Large intestine (tissue), 3 donors: Measurements from ENCODE around the gene UGT1A10. TPM values are rescaled to one million over a fixed set of nuclear protein-coding genes. Genes with fewer than 3 reads are reported as not detected.
A peak's percentile ranks its signal among the peaks of the same experiment; 100 is the strongest.
"Not testable (repeated sequence)": the region's sequence is repeated elsewhere in the genome, so short reads cannot be mapped to it uniquely, and the experiment has no call there.

ENCODE experiments used
- DNase-seq, 2 donors: peaks; one replicate each; pipeline versions ENCODE4 v3.0.0 to v3.0.0-alpha.2; 2013
- H3K27ac ChIP-seq: one replicate; pipeline ENCODE4 v1.5.1; 2013; ENCODE audit warnings: low read length
- H3K27me3 ChIP-seq: 2 replicates; pipeline ENCODE4 v1.6.1; 2013; ENCODE audit warnings: low read length; ENCODE audit not compliant: control insufficient read depth, insufficient read depth
- H3K36me3 ChIP-seq: 2 replicates; pipeline ENCODE4 v1.6.1; 2013; ENCODE audit warnings: low read length; ENCODE audit not compliant: control insufficient read depth, insufficient read depth
- H3K4me1 ChIP-seq: one replicate; pipeline ENCODE4 v1.6.1; 2013; ENCODE audit warnings: low read length; ENCODE audit not compliant: control insufficient read depth, insufficient read depth
- H3K4me3 ChIP-seq: one replicate; pipeline ENCODE4 v1.5.1; 2013; ENCODE audit warnings: low read length
- H3K9me3 ChIP-seq: one replicate; pipeline ENCODE4 v1.6.1; 2013; ENCODE audit warnings: mild to moderate bottlenecking, low read depth, low read length, moderate library complexity; ENCODE audit not compliant: control insufficient read depth
- WGBS: methylation state at CpG from one replicate; pipeline ENCODE4 v1.1.5; 2013; ENCODE audit warnings: low lambda C conversion rate; ENCODE audit not compliant: insufficient coverage; 5-methylcytosine and 5-hydroxymethylcytosine counted together
- polyA plus RNA-seq: library from polyadenylated mRNA; unstranded; fragments of 120-200 nt; gene quantifications from one replicate; pipeline ENCODE4 v1.2.1, GENCODE V29; 2013

The UGT1A10 gene
- polyA plus RNA-seq, 1 donor: 0.06 TPM

DNA sequence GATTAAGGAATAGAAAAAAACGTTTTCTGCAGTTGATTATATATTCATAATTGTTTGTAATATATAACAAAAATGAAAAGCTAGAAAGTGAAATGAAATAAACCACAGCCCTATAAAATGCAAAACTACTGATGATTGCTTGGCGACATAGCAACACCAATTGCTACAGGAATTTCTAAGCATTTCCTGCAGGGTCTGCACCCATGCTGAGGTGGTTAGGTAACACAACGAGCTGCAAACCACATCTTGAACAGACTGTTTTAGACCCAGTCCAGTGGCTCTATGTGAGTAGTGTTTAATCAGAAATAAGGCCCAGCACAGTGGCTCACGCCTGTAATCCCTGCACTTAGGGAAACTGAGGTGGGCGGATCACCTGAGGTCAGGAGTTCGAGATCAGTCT, 18.3 kb downstream of the UGT1A10 start:
- Histone ChIP-seq H3K27me3 (no peaks in the 10 kb centered on the region), H3K27ac (no peak overlapping the region), H3K4me1 (no peaks in the 10 kb centered on the region), H3K36me3 (no peaks in the 10 kb centered on the region), H3K9me3 (no peaks in the 10 kb centered on the region), H3K4me3 (no peak overlapping the region)
- DNase-seq: no peak
- WGBS: 33% methylated on average over 2 of the region's 6 CpGs

DNA sequence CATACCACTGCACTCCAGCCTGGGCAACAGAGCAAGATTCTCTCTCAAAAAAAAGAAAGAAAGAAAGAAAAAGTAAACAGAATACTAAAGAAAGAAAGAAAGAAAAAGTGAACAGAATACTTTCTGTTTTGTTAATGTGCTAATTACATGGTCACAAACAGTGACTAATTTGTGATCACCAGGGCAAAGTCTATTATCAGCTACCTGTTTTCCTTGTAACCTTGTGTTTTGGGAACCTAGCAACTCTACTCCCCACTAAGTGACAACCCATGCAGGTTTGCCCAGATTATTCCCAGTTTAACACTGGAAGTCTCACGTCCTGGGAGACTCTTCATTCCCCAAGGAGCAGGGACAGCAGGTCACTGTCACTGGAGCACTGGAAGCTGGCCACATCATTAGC, 18.8 kb downstream of the UGT1A10 start:
- DNase-seq: peak in 1 of 2 donors; percentile 4
- H3K27me3 ChIP-seq: no peaks in the 10 kb centered on the region
- no peak overlapping the region for H3K4me3 ChIP-seq
- H3K36me3 ChIP-seq: no peaks in the 10 kb centered on the region
- no peaks in the 10 kb centered on the region for H3K9me3 ChIP-seq
- WGBS: 20% methylated on average over 1 of the region's 1 CpG
- no peak overlapping the region for H3K27ac ChIP-seq
- no peaks in the 10 kb centered on the region for H3K4me1 ChIP-seq

DNA sequence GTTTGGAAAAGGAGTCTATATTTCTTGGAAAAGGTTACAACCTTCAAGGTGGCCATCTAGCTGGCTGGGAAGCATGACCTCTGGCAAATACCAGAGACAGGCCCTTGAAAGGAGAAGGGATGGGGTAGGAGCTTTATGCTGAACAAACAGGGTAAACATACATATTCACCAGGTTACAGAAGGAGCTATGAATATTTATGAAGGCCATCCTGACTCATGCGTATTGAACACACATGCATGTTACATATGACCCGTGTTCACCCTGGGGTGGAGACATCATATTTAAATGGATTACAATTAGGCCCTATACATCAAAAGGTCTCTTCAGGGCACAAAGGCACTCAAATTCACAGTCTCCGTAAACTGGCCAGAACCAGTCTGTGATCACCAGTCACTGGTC, 19.7 kb downstream of the UGT1A10 start:
- not testable (repeated sequence) for H3K36me3 ChIP-seq, H3K9me3 ChIP-seq, DNase-seq, H3K4me3 ChIP-seq, H3K27me3 ChIP-seq, H3K4me1 ChIP-seq, H3K27ac ChIP-seq
- no CpG with 5 or more reads among the region's 3 CpGs for WGBS

DNA sequence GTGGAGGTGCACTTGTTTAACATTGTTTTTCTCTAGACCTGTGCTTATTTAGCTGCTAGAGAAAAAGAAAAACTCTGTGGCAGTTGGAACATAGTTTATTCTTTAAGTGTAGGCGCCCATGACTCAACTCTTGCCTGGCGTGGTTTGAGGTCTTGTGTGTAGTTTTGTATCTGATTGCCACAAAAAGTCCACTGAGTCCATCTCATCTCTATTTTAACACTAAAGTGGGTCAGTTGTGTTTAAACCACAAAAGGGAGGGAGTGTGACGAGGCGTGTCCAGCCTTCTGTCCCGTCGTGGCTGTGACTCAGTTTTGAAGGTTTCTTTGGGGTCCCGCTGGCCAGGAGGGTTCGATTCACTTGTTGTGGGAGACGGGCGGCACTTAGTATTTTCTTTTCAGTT, 20.2 kb downstream of the UGT1A10 start:
- no CpG with 5 or more reads among the region's 10 CpGs for WGBS
- Histone ChIP-seq H3K4me3 (no peak overlapping the region), H3K4me1 (no peaks in the 10 kb centered on the region), H3K27me3 (no peaks in the 10 kb centered on the region), H3K9me3 (no peaks in the 10 kb centered on the region), H3K36me3 (no peaks in the 10 kb centered on the region), H3K27ac (no peak overlapping the region)
- DNase-seq: no peak

GRCh38 chr2:233658610-233659009, 22.4 kb downstream of the UGT1A10 start:
- DNase-seq: no peak
- no peaks in the 10 kb centered on the region for H3K4me1 ChIP-seq

GRCh38 chr2:233663911-233664310, 27.7 kb downstream of the UGT1A10 start:
- Histone ChIP-seq H3K27me3 (no peaks in the 10 kb centered on the region), H3K4me3 (no peak overlapping the region), H3K9me3 (no peaks in the 10 kb centered on the region), H3K36me3 (no peaks in the 10 kb centered on the region), H3K4me1 (no peaks in the 10 kb centered on the region), H3K27ac (no peak overlapping the region)
- whole genome bisulfite sequencing: 14% methylated on average over 1 of the region's 1 CpG
- no peak for DNase-seq

More at GRCh38 chr2:233658610-233659009, 22.4 kb downstream of the UGT1A10 start:
- Histone ChIP-seq H3K27ac (no peak overlapping the region), H3K4me3 (no peak overlapping the region), H3K9me3 (no peaks in the 10 kb centered on the region), H3K27me3 (no peaks in the 10 kb centered on the region), H3K36me3 (no peaks in the 10 kb centered on the region)

DNA sequence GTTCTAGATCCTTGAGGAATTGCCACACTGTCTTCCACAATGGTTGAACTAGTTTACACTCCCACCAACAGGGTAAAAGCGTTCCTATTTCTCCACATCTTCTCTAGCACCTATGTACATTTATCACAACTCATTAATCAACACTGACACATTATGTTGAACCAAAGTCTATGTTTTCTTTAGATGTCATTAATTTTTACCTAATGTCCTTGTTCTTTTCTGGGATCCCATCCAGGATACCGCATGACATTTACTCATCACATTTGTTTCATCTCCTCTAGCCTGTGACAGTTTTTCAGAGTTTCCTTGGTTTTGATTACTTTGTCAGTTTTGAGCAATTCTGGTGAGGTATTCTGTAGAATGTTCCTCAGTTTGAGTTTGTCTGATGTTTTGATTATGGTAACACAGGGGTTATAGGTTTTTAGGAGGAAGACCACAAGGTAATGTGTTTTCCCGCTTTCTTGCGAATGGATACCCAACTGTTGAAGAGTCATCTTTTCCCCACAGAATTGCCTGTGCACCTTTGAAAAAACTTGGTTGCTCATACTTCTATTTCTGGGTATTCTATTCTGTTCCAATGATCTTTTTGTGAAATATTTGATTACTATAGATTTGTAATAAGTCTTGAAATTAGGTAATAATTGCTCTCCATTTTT, 32.5 kb downstream of the UGT1A10 start:
- H3K4me3 ChIP-seq: no peak overlapping the region
- DNase-seq: peak in 1 of 2 donors; percentile 4
- no peaks in the 10 kb centered on the region for H3K36me3 ChIP-seq
- H3K4me1 ChIP-seq: no peaks in the 10 kb centered on the region
- no peaks in the 10 kb centered on the region for H3K9me3 ChIP-seq
- no peak overlapping the region for H3K27ac ChIP-seq
- WGBS: no CpG with 5 or more reads among the region's 4 CpGs
- no peaks in the 10 kb centered on the region for H3K27me3 ChIP-seq

- Histone ChIP-seq H3K4me1 (no peaks in the 10 kb centered on the region), H3K9me3 (no peaks in the 10 kb centered on the region), H3K27ac (no peak within 1 kb of the TSS), H3K27me3 (no peaks in the 10 kb centered on the region), H3K36me3 (no peaks in the 10 kb centered on the region), H3K4me3 (no peak within 1 kb of the TSS)
- WGBS: no CpG with 5 or more reads among the region's 5 CpGs
- no peak for DNase-seq
Observed at GRCh38 chr2:233671290-233672161, 35.3 kb downstream of the UGT1A10 start, which contains the start of gene UGT1A9. Gene UGT1A9, plus strand, starts transcription at chr2:233671898. Its CDS starts 37 bp downstream, at chr2:233671935.

- Histone ChIP-seq H3K4me1 (no peaks in the 10 kb centered on the region), H3K9me3 (no peaks in the 10 kb centered on the region), H3K4me3 (no peak overlapping the region), H3K36me3 (no peaks in the 10 kb centered on the region), H3K27me3 (no peaks in the 10 kb centered on the region), H3K27ac (no peak overlapping the region)
- DNase-seq: no peak
- 83% methylated on average over 2 of the region's 3 CpGs for WGBS
Observed at GRCh38 chr2:233672886-233673285, 36.6 kb downstream of the UGT1A10 start.

- Histone ChIP-seq H3K4me1 (no peaks in the 10 kb centered on the region), H3K36me3 (no peaks in the 10 kb centered on the region), H3K9me3 (no peaks in the 10 kb centered on the region), H3K4me3 (no peak overlapping the region), H3K27ac (no peak overlapping the region), H3K27me3 (no peaks in the 10 kb centered on the region)
- DNase-seq: no peak
Observed at GRCh38 chr2:233673896-233674295, 37.6 kb downstream of the UGT1A10 start.
